Thyroid gland (tissue), 4 donors: ENCODE measurements around the gene FGF6. TPM values are rescaled to one million over a fixed set of nuclear protein-coding genes. Genes with fewer than 3 reads are reported as not detected.

ENCODE experiments used
- DNase-seq, 2 donors: peaks; one replicate each; pipeline ENCODE4 v3.0.0-alpha.2; 2019
- H3K27ac ChIP-seq, 3 donors: fragments of 200-600 bp; sonication (generic); 1 replicate in 2 of 3; 2 replicates in 1 of 3; pipeline ENCODE4 v1.5.1; 2016 to 2019; ENCODE audit warnings: mild to moderate bottlenecking in 1 of 3, moderate library complexity in 1 of 3
- H3K27me3 ChIP-seq: fragments of 200-600 bp; sonication (generic); one replicate; pipeline ENCODE4 v1.5.1; 2019
- H3K36me3 ChIP-seq, 2 donors: fragments of 200-600 bp; sonication (generic); one replicate each; pipeline ENCODE4 v1.5.1; 2016 to 2019
- H3K4me1 ChIP-seq, 2 donors: fragments of 200-600 bp; sonication (generic); one replicate each; pipeline ENCODE4 v1.5.1; 2017 to 2019
- H3K4me3 ChIP-seq, 3 donors: fragments of 200-600 bp; sonication (generic); replicated peaks in 1 of 3; 1 replicate in 2 of 3; 2 replicates in 1 of 3; pipeline ENCODE4 v1.5.1; 2016; ENCODE audit warnings: mild to moderate bottlenecking in 1 of 3
- H3K9me3 ChIP-seq: fragments of 200-600 bp; sonication (generic); one replicate; pipeline ENCODE4 v1.5.1; 2017
- CTCF ChIP-seq, 6 experiments: fragments of 200-600 bp in 3 of 6; fragments of 450-650 bp in 3 of 6; sonication (generic) in 3 of 6; IDR thresholded peaks; one replicate each; pipeline ENCODE4 v1.5.1; 2016 to 2019; ENCODE audit warnings: antibody characterized with exemption in 6 of 6, mild to moderate bottlenecking in 2 of 6, inconsistent platforms in 1 of 6, moderate library complexity in 1 of 6
- POLR2A ChIP-seq, 2 donors: fragments of 450-650 bp; IDR thresholded peaks; one replicate each; pipeline ENCODE4 v1.6.1; 2017; ENCODE audit warnings: antibody characterized with exemption in 2 of 2, mild to moderate bottlenecking in 2 of 2, moderate library complexity in 1 of 2
- WGBS, 2 donors: methylation state at CpG; one replicate each; pipeline ENCODE4 v1.1.5; 2017; 5-methylcytosine and 5-hydroxymethylcytosine counted together
- intact Hi-C: fragments of 100-400 bp; cut with DNase I; formaldehyde crosslinking; loops from one replicate; pipeline ENCODE4 v1.15.1; 2023
- total RNA-seq, 4 donors: library from RNA; depleted of rRNA; stranded (reverse); fragments of >200 nt; gene quantifications; one replicate each; pipeline ENCODE4 v1.2.3, GENCODE V29; 2016

The FGF6 gene
- total RNA-seq, result not detected

DNA sequence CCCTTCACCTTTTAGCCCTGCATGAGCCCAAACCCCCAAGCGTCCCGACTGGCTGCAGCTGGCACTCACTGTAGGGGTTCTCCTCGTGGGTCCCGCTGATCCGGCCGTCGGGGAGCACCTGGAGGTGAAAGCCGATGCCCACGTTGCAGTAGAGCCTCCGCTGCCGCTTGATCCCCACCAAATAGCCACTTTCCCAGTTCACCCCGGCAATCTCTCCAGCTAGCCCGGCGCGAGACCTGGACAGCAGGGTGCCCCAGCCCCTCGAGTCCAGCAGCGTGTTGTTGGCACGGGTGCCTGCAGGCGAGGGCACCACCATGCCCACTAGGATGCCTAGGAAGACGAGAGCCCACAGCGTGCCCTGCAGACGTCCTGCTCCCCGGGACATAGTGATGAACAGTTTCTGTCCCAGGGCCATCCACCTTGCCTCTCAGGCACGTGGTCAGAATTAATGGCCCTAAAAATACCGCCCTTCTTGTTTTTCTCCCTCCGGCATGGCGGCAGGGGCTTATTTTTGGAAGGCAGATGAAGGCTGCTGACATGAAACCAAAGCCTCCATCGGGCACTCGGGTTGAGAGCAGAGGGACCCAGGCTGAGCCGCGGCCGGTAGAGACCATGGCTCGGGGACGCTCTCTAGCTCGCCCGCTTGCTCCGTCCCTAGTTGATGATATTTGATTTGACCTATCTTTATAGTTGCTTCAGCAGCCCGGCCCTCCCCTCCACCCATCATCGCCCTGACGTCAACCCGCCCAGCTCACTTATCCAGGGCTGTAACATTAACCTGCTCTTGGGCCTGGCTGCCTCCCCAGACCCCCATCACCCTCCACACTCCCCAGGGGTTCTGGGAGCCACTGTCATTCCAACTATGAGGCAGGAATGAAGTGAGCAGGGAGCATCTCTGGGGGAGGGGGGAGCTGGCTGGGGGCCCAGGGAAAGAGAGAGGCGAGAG lies at the start of gene FGF6:
FGF6 (minus strand) TSS at position 660 of the 946 bp plus-strand sequence; CDS start at position 415, 245 bp downstream.
- Histone ChIP-seq H3K36me3 (no peaks in the 10 kb centered on the region), H3K4me1 (no peaks in the 10 kb centered on the region), H3K27me3 (no peaks in the 10 kb centered on the region), H3K27ac (no peak within 1 kb of the TSS), H3K4me3 (no peak within 1 kb of the TSS), H3K9me3 (no peaks in the 10 kb centered on the region)
- intact Hi-C loops, result no loop called here
- 90 to 92% methylated on average over 30 to 40 of the region's 42 CpGs for WGBS, 2 donors
- TF ChIP-seq POLR2A (IDR thresholded peaks at IDR 0.05) (no peak), CTCF (IDR thresholded peaks at IDR 0.05) (no peak)
- DNase-seq, result no peak

DNA sequence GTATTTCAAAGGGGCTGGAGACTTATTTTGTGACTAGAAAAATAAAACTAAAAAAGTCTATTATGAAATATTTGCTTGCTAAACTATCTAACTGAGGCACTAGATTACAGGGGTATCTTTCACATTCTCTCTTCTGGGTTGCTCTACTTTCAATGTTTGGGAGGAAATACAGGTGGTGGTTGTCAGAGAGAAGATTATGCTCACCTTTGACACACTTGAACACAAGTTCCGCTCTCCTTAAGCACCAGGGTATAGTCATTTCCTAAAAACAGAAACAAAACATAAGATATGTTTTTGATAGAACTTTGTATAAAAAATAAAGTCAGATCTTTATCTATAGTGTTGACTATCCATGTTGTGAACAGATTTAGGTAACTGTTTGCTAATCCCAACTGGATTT lies 45.4 kb upstream of the FGF6 start:
- Histone ChIP-seq H3K9me3 (no peaks in the 10 kb centered on the region), H3K36me3 (peaks cover 15 to 19% of the 10 kb centered on the region in 2 donors), H3K27ac (no peak overlapping the region), H3K4me3 (no peak overlapping the region), H3K27me3 (no peaks in the 10 kb centered on the region), H3K4me1 (no peaks in the 10 kb centered on the region)
- intact Hi-C loops, result no loop called here
- TF ChIP-seq POLR2A (IDR thresholded peaks at IDR 0.05) (no peak), CTCF (IDR thresholded peaks at IDR 0.05) (no peak)
- WGBS, 2 donors, result 94 to 98% methylated on average over 1 of the region's 1 CpG
- no peak for DNase-seq

DNA sequence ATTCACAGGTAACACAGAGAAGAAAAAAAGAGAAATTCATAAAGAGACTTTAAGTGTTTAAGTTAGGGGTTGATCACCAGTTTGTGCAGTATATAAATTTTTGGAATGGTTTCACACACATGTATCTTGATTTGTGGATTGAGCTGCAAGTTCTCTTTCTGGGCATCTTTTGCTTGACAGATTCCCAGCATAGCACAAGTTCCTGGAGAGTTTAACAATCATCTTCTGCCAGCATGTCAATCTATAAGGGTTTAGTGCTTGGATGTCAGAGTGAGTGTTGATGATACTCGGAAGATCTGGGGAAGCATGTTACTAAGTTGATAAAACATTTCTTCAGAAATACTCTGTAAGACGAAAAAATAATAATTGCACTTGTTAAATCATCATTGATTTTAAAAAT lies 43.9 kb upstream of the FGF6 start:
- Histone ChIP-seq H3K4me3 (no peak overlapping the region), H3K27me3 (no peaks in the 10 kb centered on the region), H3K36me3 (peaks cover 15 to 19% of the 10 kb centered on the region in 2 donors), H3K27ac (no peak overlapping the region), H3K4me1 (no peaks in the 10 kb centered on the region), H3K9me3 (no peaks in the 10 kb centered on the region)
- DNase-seq, result no peak
- TF ChIP-seq CTCF (IDR thresholded peaks at IDR 0.05) (no peak), POLR2A (IDR thresholded peaks at IDR 0.05) (no peak)
- intact Hi-C loops, result no loop called here
- WGBS, 2 donors, result 96 to 97% methylated on average over 2 of the region's 2 CpGs

DNA sequence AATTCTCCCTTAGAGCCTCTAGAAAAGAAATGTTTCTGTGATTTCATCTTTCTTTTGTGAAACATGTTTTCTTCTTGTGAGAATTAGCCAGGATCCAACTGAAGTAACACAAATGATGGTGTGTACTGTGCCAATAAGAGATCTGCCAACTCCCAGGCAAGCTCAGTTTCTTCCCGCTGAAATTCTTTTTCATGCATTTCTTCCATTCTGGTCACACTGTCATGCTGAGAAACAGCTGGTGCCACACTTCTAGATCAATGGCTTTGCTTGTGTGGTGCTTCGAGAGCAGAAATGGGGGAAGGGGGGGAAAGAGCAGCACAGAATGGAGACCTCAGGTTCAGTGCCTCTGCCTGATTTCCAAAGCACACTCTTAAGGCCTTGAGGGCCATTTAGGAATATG lies 41.4 kb upstream of the FGF6 start:
- DNase-seq, result no peak
- Histone ChIP-seq H3K27ac (no peak overlapping the region), H3K9me3 (no peaks in the 10 kb centered on the region), H3K27me3 (no peaks in the 10 kb centered on the region), H3K4me3 (no peak overlapping the region), H3K4me1 (peaks cover 0 to 8% of the 10 kb centered on the region in 2 donors), H3K36me3 (peaks cover 15 to 19% of the 10 kb centered on the region in 2 donors)
- TF ChIP-seq CTCF (IDR thresholded peaks at IDR 0.05), result no peak
- TF ChIP-seq POLR2A (IDR thresholded peaks at IDR 0.05), result no peak
- WGBS, 2 donors, result 79 to 80% methylated on average over 2 of the region's 2 CpGs
- intact Hi-C loops, result no loop called here

DNA sequence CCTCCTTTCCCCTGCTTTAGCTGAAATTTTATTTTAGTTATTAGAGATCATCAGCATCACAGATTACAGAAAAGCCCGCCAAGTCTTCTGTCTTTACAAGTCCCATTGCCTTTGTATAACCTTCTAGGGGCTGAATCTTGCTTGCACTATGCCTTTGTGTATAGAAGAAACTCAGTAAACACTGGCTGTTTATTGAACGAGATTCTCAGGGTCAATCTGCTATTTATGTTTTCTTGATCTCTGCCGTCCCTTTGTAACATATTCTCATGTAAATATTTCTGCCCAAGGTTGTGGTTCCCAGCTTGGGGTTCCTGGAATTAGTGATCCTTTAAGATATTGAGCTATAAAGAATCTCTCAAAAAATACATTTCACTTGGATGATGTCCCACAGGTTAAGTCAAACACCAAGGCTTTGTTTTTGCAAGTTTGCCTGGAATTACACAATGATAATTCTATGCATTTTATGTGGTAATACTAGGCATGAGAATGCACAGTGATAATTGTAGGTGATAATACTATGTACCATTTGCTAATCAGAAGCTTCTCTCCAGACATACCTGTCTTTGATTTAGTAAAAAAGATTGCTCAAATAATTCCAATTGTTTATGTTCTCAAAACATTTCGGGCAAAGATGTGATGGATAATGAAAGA lies 40.6 kb upstream of the FGF6 start:
- Histone ChIP-seq H3K36me3 (peaks cover 12 to 19% of the 10 kb centered on the region in 2 donors), H3K27me3 (no peaks in the 10 kb centered on the region), H3K4me1 (peaks cover 0 to 8% of the 10 kb centered on the region in 2 donors), H3K27ac (no peak overlapping the region), H3K4me3 (no peak overlapping the region), H3K9me3 (no peaks in the 10 kb centered on the region)
- no peak for DNase-seq
- intact Hi-C loops, result no loop called here
- TF ChIP-seq POLR2A (IDR thresholded peaks at IDR 0.05), result no peak
- TF ChIP-seq CTCF (IDR thresholded peaks at IDR 0.05), result no peak
- 77 to 92% methylated on average over 4 of the region's 4 CpGs for WGBS, 2 donors
